ENCODE data around the gene DYDC1.
"Not testable (repeated sequence)": the region's sequence is repeated elsewhere in the genome, so short reads cannot be mapped to it uniquely, and the experiment has no call there.

Gene DYDC1

DNA sequence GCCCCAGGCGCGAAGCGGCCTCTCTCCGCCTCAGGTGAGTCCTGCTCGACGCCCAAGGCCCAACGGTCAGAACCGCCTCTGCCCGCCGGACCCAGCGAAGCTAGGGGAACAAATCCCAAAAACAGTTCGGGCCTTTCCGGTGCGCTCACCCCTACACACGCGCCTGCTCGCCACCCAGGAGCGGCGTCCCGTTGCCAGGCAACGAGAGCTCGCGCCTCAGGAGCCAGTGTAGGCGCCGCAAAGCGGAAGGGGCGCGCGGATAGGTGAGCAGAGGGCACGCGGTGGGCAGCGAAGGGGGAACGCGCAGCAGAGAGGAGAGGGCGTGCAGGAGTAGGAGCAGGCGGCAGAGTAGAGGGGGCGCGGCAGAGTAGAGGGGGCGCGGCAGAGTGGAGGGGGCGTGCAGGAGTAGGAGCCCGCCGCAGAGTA is at the start of gene DYDC1, which contains the start of gene DYDC2:
Gene DYDC1 (minus strand): TSS at position 193 of the 426 bp plus-strand sequence. CDS start 4,154 bp downstream, outside the sequence.
Gene DYDC2 (plus strand): TSS at position 219 of the 426 bp plus-strand sequence. CDS start 5,663 bp downstream, outside the sequence.
- DNase-seq = no peak

DNA sequence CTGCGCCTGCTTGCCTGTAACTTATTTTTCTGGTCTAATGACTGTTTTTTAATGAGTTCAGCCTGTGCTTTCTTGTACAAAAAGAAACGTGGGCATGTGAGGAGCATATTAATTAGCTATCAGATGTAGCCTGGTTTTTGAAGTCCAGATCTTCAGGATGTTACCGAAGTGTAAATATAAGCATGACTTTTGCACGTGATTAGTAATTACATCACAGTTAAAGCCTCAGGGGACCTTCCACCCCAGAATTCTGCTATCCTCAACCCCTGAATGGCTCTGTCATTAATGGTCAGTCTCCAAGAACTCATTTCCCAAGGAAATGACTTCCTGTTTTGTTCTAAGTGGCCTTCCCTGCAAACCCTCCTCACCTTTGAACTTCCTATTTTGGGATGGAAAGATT is 49.6 kb upstream of the DYDC1 start:
- no peak for DNase-seq

DNA sequence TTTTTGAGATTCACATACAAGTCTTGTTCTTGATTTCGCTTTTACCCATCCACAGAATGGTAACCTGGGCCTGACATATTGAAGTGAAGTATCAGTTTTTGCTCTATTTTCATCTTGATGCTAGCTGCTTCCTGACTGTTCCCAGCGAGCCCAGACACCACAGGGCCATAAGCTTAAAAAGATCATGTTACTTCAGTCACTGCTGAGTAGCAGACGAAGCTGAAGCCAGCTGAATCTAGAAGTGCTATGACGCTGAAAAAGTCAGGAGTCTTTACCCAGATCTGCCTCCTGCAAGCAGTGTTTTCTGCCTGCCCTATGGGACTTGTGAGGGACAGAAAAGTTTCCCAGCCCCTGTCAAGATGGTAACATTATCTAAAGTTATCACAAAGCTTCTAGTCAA is 49.1 kb upstream of the DYDC1 start:
- no peak for DNase-seq

DNA sequence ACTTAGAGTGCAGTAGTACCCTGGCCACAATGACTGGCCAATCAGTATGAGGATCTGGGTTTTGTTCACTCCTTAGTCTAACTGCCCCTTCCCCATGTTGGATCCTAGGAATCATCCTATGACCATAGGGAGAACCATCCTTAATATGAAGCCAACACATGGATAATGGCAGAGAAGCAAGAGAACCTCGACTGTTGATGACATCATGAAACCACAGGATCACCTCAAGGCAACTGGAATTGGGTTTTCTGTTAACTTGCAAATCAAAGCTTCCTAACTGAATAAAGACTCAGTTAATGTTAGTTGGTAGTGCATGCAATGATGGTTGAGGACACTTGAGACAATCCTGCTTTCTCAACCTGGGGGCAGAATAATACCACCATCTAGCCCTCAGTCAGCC is 48.5 kb upstream of the DYDC1 start:
- DNase-seq = no peak

DNA sequence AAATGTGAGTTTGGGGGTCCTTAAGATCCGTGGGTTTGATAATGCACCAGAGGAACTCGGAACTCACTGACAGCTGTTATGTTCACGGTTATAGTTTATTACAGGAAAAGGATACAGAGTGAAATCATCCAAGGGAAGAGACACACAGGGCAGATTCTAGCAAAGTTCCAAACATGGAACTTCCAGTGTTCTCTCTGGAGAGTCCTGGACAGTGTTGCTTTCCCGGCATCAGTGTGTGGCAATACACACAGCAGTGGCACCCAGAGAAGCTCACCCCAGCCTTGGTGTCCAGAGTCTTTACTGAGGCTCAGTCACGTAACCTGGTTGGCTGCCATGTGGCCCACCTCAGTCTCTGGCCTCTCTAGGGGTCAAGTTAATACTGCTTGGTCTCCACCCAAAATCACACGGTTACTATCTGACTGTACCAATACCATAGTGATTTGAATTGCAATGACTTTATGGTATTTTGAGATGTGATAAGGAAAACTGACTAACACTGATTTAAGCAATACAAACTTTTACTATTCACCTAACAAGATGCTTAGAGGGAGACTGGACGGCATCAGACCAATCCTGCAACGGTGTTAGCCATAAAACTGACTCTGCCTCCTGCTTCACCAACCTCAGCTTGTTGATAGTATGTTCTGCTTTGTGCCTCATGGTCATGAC is 43.7 kb upstream of the DYDC1 start:
- DNase-seq = no peak

DNA sequence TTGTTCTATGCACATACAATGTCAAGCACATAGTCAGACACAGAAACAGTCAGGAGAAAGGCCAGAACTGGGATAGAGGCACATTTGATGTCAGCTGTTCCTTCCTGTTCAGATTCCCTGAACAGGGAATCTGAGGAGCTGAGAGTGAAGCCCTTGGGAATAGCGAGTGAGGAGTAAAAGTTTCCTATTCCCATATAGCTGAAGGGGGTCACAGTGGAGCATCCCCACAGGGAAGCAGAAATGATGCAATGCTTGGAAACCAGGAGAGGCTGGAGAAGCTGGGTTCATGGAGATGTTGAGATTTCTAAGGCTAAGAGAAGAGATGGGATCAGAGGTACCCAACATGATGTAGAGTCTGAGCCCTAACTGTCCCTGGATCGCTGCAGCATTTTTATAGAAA is 40.5 kb upstream of the DYDC1 start:
- DNase-seq = no peak

DNA sequence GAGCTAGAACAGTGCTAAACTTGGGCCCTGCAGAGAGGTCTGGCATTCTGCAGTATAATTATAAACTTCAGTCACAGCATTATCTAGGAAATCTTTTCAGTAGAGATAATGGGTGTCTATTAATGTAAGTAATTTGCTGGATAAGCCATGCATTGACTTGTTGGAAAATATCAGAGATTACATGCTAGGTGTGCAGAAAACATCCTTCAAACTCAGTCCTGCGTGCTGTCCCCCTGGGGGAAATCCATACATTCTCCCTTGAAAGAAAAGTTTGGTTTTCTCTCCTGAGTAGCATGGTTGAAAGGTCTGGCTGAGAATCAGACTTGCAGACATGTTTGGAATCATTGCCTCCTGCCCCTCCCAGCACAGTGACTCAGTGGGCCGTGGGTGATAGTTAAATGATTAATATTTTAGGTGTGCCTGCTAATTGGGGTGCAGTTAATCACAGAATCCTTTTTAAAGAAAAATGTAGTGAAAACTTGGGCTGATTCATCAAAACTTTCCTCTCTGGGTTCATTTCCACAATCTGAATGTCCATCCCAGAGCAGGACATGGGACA is 37.9 kb upstream of the DYDC1 start:
- no peak for DNase-seq

DNA sequence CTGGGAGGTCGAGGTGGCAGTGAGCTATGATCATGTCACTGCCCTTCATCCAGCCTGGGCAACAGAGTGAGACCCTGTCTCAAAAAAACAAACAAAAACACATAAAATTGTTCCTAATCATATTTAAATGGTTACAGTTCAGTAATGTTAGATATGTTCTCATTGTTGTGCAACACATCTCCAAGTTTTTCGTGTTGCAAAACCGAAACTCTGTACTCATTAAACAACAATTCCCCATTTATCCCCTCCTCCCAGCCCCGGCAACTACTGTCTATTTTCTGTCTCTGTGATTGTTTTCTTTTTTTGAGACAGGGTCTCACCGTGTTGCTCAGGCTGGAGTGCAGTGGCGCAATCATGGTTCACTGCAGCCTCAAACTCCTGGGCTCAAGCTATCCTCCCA is 35.7 kb upstream of the DYDC1 start:
- DNase-seq = no peak

DNA sequence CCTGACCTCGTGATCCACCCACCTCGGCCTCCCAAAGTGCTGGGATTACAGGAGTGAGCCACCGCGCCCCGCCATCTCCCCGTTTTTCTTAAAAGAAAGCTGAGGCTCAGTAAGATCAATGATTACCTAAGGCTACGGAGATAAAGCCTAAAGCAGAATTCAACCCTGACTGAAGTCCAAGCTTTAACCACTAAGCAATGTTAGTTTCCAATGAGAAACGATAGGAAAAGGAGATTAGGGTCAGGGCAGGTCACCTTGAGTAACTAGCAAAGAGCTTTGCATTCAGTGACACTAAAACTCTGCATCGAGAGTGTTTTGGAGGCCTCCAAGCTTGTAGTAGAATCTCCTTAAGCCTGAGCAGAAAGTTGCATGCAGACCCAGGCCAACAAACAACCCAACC is 34.2 kb upstream of the DYDC1 start:
- DNase-seq = no peak

DNA sequence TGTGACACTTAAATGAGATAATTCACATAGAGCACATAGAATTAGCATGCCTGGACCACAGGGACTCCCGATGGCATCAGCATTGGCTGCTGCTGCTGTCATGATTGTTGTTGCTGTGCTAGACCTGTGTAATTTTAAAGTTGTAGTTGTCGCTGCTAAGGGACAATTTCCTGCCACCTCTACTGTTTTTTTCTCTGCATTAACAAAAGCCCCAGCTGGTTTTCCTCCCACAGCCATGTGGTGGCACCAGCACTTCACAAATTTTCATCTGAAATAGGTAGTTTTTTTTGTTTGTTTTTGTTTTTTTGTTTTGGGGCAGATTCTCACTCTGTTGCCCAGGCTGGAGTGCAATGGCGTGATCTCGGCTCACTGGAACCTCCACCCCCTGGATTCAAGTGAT is 26.4 kb upstream of the DYDC1 start:
- no peak for DNase-seq

DNA sequence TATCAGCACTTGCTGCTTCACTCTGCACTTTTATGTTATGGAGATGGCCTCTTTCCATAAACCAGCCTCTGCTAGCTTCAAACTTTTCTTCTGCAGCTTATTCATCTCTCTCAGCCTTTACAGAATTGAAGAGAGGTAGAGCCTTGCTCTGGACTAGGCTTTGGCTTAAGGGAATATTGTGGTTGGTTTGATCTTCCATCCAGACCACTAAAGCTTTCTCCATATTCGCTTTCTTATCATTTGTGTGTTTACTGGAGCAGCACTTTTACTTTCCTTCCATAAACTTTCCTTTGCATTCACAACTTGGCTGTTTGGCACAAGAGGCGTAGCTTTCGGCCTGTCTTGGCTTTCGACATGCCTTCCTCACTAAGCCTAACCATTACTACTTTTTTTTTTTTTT is 23.6 kb upstream of the DYDC1 start:
- no peak for DNase-seq

DNA sequence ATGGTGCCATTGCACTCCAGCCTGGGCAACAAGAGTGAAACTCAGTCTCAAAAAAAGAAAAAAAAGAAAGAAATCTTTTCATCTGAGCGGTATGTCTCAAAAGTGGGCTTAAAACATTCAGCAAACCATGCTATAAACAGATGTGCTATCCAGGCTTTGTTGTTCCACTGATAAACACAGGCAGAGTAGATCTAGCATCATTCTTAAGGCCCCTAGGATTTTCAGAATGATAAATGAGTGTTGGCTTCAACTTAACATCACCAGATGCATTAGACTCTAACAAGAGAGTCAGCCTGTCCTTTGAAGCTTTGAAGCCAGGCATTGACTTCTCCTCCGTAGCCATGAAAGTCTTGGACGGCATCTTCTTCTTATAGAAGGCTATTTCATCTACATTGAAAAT is 23.1 kb upstream of the DYDC1 start:
- DNase-seq = no peak

DNA sequence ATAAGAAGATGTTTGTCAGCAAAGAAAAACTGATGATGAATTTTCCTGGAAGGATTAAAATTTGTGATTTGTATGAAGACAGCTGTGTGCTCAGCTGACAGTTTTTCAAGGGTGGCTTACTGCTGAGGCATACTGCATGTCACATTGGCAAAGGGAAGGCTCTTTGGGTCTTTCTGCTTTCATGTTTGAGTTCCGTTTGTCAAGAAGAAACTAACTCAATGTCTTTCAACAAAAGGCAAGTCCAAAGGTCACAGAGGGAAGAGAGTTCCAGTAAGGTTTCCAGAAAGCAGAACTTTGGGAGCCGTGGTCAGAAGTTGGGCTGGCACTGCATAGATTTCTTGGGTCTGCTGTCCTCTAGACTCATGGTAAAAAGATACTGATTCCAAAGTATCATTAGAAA is 16.9 kb upstream of the DYDC1 start:
- no peak for DNase-seq

DNA sequence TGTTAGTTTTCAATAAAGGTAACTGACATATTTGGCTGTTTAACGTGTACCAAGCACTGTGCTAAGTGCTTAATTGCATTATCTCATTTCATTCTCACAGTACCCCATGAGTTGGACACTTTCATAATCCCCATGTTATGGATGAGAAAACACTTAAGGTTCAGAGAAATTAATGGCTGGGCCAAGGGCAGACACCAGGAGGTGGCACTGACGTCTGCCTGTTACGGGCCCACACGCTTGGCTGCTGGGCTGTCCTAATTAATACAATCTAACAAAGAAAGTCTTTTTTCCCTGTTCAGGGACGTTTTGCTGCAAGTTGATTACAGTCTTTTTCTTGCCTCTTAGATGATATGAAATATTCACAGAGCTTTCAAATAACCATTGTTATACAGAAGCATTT is 16.1 kb upstream of the DYDC1 start:
- DNase-seq = no peak

DNA sequence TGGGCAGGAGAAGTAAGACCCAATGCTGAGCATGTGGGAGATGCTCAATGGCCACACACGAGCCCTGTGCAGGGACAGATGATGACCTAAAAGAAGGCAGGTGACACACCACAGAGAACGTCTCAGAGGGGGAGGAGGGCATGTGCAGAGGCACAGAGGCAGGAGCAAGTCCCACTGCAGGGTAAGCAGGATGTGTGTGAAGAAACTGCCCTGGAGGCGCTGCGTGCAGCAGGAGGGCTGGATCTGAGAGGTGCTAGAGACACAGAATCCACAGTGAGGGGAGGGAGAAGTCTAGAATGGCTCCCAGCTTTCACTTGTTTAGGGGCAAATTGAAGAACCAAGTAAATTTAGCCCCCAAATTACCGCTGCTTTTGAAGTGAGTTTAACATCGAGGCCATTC is 14.9 kb upstream of the DYDC1 start:
- no peak for DNase-seq

DNA sequence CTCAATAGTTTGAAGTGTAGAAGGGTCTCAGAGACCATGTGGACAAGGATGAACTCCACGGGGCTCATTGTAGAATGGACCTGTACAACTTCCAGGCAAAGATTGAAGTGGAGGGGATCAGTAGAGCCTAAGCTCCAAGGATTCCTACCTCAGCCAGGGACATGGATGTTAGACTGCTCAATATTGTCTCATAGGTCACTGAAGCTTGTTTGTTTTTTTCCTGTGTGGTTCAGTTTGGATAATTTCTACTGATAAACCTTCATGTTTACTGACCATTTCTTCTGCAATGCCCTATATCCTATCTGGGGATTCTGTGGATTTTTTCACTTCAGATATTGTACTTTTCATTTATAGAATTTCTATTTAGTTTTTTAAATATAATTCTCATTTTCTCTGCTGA is 9.0 kb upstream of the DYDC1 start:
- no peak for DNase-seq

DNA sequence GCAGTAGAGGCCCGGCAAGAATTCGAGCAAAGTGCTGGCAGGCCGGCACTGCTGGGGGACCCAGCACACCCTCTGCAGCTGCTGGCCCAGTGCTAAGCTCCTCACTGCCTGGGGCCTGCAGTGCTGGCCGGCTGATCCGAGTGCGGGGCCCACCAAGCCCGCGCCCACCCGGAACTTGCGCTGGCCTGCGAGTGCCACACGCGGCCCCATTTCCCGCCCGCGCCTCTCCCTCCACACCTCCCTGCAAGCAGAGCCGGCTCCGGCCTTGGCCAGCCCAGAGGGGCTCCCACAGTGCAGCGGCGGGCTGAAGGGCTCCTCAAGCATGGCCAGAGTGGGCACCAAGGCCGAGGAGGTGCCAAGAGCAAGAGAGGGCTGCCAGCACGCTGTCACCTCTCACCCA is 3.1 kb upstream of the DYDC1 start:
- no peak for DNase-seq

DNA sequence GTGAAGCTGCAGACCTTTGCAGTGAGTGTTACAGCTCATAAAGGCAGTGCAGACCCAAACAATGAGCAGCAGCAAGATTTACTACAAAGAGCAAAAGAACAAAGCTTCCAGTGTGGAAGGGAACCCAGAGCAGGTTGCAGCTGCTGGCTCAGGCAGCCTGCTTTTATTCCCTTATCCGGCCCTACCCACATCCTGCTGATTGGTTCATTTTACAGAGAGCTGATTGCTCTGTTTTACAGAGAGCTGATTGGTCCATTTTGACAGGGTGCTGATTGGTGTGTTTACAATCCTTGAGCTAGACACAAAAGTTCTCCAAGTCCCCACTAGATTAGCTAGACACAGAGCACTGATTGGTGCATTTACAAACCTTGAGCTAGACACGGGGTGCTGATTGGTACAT is 2.4 kb upstream of the DYDC1 start:
- not testable (repeated sequence) for DNase-seq

DNA sequence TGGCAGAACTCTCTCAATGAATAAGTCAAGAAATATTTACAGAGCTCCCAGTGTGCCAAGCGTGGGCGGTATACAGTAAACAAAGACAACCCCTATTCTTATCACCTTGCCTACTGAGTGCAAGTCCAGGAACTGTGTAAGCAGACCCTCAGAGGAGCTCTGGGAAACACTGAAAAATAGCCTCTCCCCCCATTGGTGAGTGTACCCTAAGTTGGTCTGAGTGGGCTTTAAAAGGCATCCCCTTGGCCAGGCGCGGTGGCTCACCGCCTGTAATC is 1.2 kb upstream of the DYDC1 start:
- no peak for DNase-seq

DNA sequence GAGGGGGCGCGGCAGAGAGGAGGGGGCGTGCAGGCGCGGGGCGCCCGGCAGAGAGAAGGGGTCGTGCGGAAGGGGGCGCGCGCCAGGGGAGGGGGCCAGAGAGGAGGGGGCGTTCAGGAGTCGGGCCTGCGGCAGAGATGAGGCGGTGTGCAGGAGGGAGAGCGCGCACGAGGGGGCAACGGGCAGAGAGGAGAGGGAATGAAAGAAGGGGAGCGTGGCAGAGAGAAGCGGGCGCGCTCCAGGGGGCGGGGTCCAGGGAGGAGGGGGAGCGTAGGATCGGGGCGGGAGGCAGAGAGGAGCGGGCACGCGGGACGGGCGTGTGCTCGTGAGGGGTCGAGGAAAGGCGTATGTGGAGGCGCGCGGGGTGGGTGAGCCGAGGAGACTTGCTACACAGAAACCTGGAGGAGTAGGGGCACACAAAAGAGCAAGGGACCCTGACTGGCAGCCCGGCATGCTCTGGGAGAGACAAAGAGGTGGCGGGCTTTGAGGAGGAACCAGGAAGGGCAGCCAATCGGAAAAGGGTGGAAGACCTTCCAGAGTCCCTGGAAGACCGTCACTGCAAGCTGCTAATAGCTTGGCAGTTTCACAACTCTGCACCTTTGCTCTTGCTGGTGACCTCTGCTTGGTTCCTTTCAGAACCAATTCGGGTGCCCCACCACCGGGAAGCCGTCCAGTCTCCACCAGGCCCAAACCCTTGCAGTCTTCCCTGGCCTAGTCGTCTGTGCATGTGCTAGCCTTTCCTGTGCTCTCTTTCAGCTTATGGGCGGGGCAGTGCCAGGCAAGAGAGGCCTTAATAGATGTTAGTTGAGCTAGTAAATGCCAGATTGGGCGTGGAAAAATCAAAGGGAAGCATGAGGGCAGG is 665 bp upstream of the DYDC1 start:
- DNase-seq = peak; percentile 33

DNA sequence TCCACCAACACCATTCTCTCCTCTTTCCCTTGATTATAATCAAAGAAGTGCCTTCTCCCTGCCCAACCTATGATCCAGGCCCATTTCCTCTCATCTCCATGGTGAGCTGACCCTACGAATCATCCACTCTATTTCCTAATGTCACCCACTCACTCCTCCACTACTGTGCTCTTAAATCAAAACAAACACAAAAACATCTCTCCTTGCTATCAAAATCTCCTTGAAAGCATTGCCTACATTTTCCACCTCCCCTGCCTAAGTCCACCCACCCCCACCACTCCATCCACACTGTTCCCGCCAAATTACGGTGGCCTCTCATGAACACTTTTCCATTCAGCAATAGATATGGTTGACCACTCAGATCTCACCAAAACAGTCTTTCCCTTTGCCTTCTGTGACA is 5.3 kb downstream of the DYDC1 start:
- DNase-seq = no peak

DNA sequence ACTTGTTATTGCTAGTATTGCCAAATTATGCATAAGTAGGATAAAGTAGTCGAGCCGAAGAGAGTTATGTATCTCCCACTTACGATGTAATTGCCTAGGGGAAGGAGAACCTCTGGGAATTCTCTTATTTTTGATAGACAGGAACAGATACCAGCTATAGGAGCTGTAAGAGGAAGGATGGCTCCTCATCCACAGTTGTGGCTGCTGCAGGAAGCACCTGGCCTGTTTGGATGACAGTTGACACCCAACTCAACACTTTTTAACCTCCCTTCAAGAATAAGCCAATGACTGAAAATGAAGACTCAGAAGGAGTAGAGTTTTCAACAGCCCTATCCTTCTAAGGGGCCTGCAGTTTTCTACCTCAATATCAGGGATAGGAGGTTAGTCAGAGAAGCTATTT is 6.3 kb downstream of the DYDC1 start:
- DNase-seq = no peak

DNA sequence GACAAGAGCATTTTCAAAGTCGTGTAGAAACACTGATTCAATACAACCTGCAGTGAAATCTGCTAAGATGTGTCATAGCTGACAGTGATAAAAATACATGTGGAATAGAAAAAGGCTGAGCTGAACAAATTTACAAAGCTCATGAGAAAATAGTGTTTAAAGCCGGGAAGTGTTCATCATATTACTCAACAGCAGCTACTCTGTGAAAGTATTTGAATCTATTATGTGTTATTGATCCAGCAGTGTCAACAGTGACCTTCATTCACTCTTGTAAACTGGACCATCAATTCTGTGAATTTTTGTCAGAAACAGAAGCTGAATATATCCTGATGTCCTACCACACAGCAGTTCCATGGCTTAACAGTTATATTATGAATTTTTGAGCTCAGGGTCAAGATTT is 11.6 kb downstream of the DYDC1 start:
- no peak for DNase-seq

DNA sequence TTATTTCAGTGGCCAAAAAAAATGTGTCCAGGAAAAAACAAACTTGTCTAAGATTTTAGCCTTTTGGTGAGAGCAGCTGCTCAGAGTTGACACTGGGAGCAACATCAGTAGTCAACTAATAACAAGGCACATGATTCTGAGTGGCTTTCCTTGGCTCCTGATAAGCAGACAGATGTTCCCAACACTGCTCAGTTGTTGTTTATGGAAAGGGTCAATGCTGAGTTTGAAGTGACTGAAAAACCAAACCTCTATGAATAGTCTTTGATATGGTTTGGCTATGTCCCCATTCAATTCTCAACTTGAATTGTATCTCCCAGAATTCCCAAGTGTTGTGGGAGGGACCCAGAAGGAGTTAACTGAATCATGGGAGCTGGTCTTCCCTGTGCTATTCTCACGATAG is 12.3 kb downstream of the DYDC1 start:
- DNase-seq = no peak

Data from NCI-H2029 treated with DMSO at 0.1 percent for 48 hours (cell line).